GM10266 (cell line): ENCODE measurements around the gene STAU1.
"Not testable (repeated sequence)": the region's sequence is repeated elsewhere in the genome, so short reads cannot be mapped to it uniquely, and the experiment has no call there.

ENCODE experiments used
- DNase-seq: peaks from one replicate; pipeline ENCODE4 v3.0.0; 2012; ENCODE audit errors: extremely low spot score
- CTCF ChIP-seq: IDR thresholded peaks from 2 replicates; pipeline ENCODE4 v1.5.1; 2012; ENCODE audit warnings: mild to moderate bottlenecking, low read depth; ENCODE audit not compliant: control insufficient read depth, insufficient read depth; ENCODE audit errors: missing control alignments

Gene STAU1

GRCh38 chr20:49230021-49230420 lies 41.9 kb upstream of the STAU1 start:
- no peak for TF ChIP-seq CTCF

GRCh38 chr20:49229381-49229780 lies 41.2 kb upstream of the STAU1 start:
- TF ChIP-seq CTCF: no peak
- DNase-seq: no peak

More at GRCh38 chr20:49230021-49230420, 41.9 kb upstream of the STAU1 start:
- no peak for DNase-seq

DNA sequence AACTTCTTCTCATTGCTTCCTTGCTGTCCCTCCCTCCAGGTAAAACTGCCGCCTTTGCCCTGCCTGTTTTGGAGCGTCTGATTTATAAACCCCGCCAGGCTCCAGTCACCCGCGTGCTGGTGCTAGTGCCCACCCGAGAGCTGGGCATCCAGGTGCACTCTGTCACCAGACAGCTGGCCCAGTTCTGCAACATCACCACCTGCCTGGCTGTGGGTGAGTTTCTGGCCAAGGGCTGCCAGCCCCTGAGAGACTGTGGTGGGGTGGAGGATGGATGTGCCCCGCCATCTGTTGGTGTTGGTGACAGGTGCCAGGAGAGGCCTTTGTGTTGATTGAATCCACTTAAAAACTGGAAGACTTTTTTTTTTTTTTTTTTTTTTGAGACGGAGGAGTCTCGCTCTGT lies 40.5 kb upstream of the STAU1 start:
- no peak for DNase-seq
- TF ChIP-seq CTCF: no peak

DNA sequence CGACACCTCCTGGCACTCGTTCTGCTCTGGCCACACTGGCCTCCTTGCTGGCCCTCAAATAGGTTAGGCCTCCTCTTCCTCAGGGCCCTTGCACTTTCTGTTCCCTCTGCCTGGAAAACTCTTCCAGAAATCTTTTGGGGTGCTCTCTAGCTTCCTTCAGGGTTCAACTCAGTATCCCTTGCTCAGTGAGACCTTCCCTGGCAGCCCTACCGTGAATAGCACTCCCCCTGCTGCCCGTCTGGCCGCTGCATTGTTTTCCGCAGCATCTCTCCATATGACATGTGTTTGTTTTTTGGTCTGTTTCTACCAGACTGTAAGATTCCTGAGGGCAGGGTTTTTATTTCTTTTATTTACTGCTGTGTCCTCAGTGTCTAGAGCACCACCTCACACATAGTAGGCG lies 37.8 kb upstream of the STAU1 start:
- no peak for DNase-seq
- TF ChIP-seq CTCF: no peak

DNA sequence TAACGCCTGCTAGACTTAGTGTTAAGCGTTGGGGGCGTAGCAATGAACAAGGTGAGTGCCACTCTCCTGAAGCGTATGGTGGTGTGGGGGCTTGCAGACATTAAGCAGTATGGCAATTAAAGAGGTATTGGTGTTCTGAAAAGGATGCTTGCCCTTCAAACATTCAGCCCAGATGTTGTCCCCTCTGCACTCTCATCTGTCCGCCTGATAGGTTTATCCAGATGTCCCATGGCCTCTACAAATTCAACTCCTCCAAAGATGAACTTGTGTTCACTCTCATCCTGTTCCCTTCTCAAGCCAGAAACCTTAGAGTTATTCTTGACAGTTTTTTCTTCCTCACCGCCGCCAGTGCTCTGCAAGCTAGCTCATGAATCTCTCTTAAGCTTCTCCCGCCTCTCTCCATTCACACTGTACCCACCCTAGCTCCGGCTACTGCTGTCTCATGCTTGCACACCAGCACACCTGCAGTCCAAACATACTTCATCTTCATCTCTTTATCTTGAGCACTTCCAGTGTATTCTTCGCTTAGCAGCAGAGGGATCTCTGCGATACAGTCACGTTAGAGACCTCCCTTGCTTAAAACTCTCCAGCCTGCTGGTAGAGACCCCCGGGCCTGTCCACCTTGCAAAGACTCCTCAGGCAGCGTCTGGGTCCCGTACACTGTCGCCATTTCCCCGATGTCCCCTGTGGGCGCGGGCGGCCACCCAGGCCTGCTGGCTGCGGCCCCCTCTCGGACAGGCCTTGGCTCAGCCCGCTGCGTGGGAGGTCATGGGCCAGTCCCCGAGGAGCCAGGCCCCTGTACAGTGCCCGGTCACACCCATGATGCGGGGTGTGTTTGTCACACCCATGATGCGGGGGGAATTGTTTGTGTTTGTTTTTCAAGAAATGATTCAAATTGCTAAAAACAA lies 32.0 kb upstream of the STAU1 start:
- DNase-seq: no peak
- TF ChIP-seq CTCF: no peak

- TF ChIP-seq CTCF: no peak
- peak; percentile 97 for DNase-seq
Measured at GRCh38 chr20:49219091-49219923, 31.2 kb upstream of the STAU1 start, which contains the start of gene DDX27. Gene DDX27 (plus strand): TSS chr20:49219416. CDS start chr20:49219449, 33 bp downstream.

DNA sequence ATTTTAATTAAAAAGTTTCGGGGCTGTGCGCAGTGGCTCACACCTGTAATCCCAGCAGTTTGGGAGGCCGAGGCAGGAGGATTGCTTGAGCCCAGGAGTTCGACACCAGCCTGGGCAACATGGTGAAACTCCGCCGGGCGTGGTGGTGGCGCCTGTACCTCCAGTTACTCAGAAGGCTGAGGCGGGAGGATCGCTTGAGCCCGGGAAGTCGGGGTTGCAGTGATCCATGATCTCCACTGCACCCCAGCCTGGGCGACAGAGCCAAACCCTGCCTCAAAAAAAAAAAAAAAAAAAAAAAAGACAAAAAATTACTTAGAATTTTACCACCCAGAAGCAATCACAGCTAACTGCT lies 30.6 kb upstream of the STAU1 start:
- DNase-seq: not testable (repeated sequence)
